Measurements from ENCODE around the gene IFIT1B. TPM values are rescaled to one million over a fixed set of nuclear protein-coding genes. Genes with fewer than 3 reads are reported as not detected.
"Not testable (repeated sequence)": the region's sequence is repeated elsewhere in the genome, so short reads cannot be mapped to it uniquely, and the experiment has no call there.

The IFIT1B gene
- total and polyA plus RNA-seq, 8 donors = 0.05 TPM; not detected in 7

- intact Hi-C loops (cut with DNase I) = no loop called here
- H3K36me3 ChIP-seq = no peaks in the 10 kb centered on the region
- H3K4me1 ChIP-seq = peaks cover 0 to 18% (median 6%) of the 10 kb centered on the region in 3 donors
- no peak for DNase-seq
- FAIRE-seq = no peak
- no peaks in the 10 kb centered on the region for H3K27me3 ChIP-seq
- no peak for ATAC-seq
- H3K4me3 ChIP-seq = no peak overlapping the region
- no peak overlapping the region for H3K27ac ChIP-seq
- no peaks in the 10 kb centered on the region for H3K9me3 ChIP-seq
- 68 to 79% methylated on average over 1 of the region's 1 CpG for WGBS, 2 donors
- TF ChIP-seq, protein P1, sequence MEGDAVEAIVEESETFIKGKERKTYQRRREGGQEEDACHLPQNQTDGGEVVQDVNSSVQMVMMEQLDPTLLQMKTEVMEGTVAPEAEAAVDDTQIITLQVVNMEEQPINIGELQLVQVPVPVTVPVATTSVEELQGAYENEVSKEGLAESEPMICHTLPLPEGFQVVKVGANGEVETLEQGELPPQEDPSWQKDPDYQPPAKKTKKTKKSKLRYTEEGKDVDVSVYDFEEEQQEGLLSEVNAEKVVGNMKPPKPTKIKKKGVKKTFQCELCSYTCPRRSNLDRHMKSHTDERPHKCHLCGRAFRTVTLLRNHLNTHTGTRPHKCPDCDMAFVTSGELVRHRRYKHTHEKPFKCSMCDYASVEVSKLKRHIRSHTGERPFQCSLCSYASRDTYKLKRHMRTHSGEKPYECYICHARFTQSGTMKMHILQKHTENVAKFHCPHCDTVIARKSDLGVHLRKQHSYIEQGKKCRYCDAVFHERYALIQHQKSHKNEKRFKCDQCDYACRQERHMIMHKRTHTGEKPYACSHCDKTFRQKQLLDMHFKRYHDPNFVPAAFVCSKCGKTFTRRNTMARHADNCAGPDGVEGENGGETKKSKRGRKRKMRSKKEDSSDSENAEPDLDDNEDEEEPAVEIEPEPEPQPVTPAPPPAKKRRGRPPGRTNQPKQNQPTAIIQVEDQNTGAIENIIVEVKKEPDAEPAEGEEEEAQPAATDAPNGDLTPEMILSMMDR (IDR thresholded peaks at IDR 0.05) = no peak
Observed at GRCh38 chr10:89389254-89389653, 11.4 kb downstream of the IFIT1B start.

GRCh38 chr10:89390476-89391225 lies 12.8 kb downstream of the IFIT1B start:
- Histone ChIP-seq H3K27me3 (no peaks in the 10 kb centered on the region), H3K27ac (peak overlapping the region in 1 of 4 donors; percentile 71), H3K4me1 (peaks cover 0 to 18% (median 6%) of the 10 kb centered on the region in 3 donors), H3K36me3 (no peaks in the 10 kb centered on the region), H3K4me3 (no peak overlapping the region), H3K9me3 (no peaks in the 10 kb centered on the region)
- TF ChIP-seq, protein P1 (IDR thresholded peaks at IDR 0.05) = no peak
- no peak for DNase-seq
- ATAC-seq = no peak
- no peak for FAIRE-seq
- WGBS, 2 donors = 80% methylated on average over 5 of the region's 5 CpGs
- intact Hi-C loops (cut with DNase I) = no loop called here

DNA sequence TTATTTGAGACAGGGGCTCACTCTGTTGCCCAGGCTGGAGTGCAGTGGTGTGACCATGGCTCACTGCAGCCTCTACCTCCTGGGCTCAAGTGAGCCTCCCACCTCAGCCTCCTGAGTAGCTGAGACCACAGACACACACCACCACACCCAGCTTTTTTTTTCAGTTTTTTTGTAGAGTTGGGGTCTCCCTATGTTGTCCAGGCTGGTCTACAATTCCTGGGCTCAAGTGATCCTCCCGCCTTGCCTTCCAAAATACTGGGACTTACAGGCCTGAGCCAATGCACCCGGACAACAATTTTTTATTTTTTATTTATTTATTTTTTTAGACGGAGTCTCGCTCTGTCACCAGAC lies 13.3 kb downstream of the IFIT1B start:
- WGBS, 2 donors = 85 to 90% methylated on average over 4 of the region's 4 CpGs
- Histone ChIP-seq H3K4me1 (peaks cover 0 to 18% (median 6%) of the 10 kb centered on the region in 3 donors), H3K27ac (peak overlapping the region in 1 of 4 donors; percentile 71)
- H3K36me3 ChIP-seq; H3K27me3 ChIP-seq; DNase-seq; ATAC-seq; H3K9me3 ChIP-seq; intact Hi-C loops (cut with DNase I); H3K4me3 ChIP-seq; FAIRE-seq: not testable (repeated sequence)

- Histone ChIP-seq H3K4me1 (peaks cover 0 to 18% (median 6%) of the 10 kb centered on the region in 3 donors), H3K4me3 (peak within 1 kb of the TSS; percentile 20 to 47 (median 25)), H3K27me3 (no peaks in the 10 kb centered on the region), H3K36me3 (no peaks in the 10 kb centered on the region), H3K9me3 (no peaks in the 10 kb centered on the region), H3K27ac (peak within 1 kb of the TSS; percentile 30 to 79 (median 66))
- intact Hi-C loops (cut with DNase I) = no loop called here
- ATAC-seq (peak; percentile 92 to 96 (median 96)), FAIRE-seq (peak; percentile 86), DNase-seq (peak in 3 of 6 donors; percentile 38 to 70 (median 60))
- TF ChIP-seq, protein P1 (IDR thresholded peaks at IDR 0.05) = no peak
- 3 to 4% methylated on average over 8 of the region's 8 CpGs for WGBS, 2 donors
Observed at GRCh38 chr10:89391907-89392756, 14.3 kb downstream of the IFIT1B start, which contains the start of gene IFIT1. Gene IFIT1, plus strand, starts transcription at chr10:89392623. Its CDS starts 90 bp downstream, at chr10:89392713.

DNA sequence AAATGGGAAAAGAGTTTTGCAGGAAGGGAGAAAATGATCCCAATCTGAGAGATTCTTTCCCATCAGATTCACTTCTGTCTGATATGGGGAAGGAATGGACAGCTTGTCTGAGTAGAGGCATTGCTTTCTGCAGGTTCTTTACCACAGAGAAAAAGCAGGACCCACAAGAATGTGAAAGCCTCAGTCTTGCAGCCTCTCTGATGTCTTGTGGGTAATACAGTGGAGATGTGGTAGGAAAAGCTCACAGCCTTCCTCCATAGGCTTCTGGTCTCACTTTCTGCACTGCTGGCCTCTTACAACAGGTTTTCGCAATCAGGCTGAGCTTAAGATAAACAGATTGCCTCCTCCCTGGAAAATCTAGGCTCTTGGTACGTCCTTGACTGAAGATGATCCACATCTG lies 15.1 kb downstream of the IFIT1B start:
- Histone ChIP-seq H3K27me3 (no peaks in the 10 kb centered on the region), H3K9me3 (no peaks in the 10 kb centered on the region), H3K27ac (peak overlapping the region in 3 of 4 donors; percentile 61 to 79 (median 71)), H3K36me3 (no peaks in the 10 kb centered on the region), H3K4me1 (peaks cover 0 to 18% (median 6%) of the 10 kb centered on the region in 3 donors), H3K4me3 (peak overlapping the region in 3 of 4 donors; percentile 20 to 47 (median 24))
- no peak for FAIRE-seq
- DNase-seq = no peak
- WGBS, 2 donors = 5 to 8% methylated on average over 2 of the region's 2 CpGs
- intact Hi-C loops (cut with DNase I) = no loop called here
- peak; percentile 35 to 76 (median 63) for ATAC-seq
- TF ChIP-seq, protein P1 (IDR thresholded peaks at IDR 0.05) = no peak

Measured in pancreas (tissue), 10 donors.